D721Med (cell line): Measurements from ENCODE around the gene RAB19.

Experiments
- DNase-seq: peaks from one replicate; pipeline ENCODE4 v3.0.0; 2011; ENCODE audit warnings: low spot score; ENCODE audit not compliant: insufficient read length
- FAIRE-seq: peaks from 2 replicates; lab custom pipeline; 2011; peaks lifted over from hg19 to GRCh38; lab: Jason Lieb, UNC
- CTCF ChIP-seq: IDR thresholded peaks from 2 replicates; pipeline ENCODE4 v1.5.1; 2012; ENCODE audit warnings: mild to moderate bottlenecking, control low read depth; ENCODE audit not compliant: insufficient read depth; ENCODE audit errors: missing control alignments

Gene RAB19

GRCh38 chr7:140390466-140391190 is 13.2 kb upstream of the RAB19 start:
- FAIRE-seq (no peak), DNase-seq (no peak)
- TF ChIP-seq CTCF, result no peak

- DNase-seq (no peak), FAIRE-seq (no peak)
- TF ChIP-seq CTCF, result no peak
Observed at GRCh38 chr7:140391634-140392033, 12.2 kb upstream of the RAB19 start.

- FAIRE-seq, result no peak
- no peak for TF ChIP-seq CTCF
- DNase-seq, result no peak
Observed at GRCh38 chr7:140393756-140394306, 10.0 kb upstream of the RAB19 start.

- FAIRE-seq, result no peak
Observed at GRCh38 chr7:140397784-140398750, 5.8 kb upstream of the RAB19 start, which contains the start of gene SLC37A3. TSS of gene SLC37A3 (minus strand) at chr7:140398530. CDS start at chr7:140382526, 16,004 bp downstream.

GRCh38 chr7:140398821-140399220 is 5.0 kb upstream of the RAB19 start:
- DNase-seq (no peak), FAIRE-seq (no peak)
- TF ChIP-seq CTCF, result no peak

More at GRCh38 chr7:140397784-140398750, 5.8 kb upstream of the RAB19 start, which contains the start of gene SLC37A3:
- no peak for TF ChIP-seq CTCF
- peak; percentile 97 for DNase-seq

GRCh38 chr7:140400381-140400780 is 3.5 kb upstream of the RAB19 start:
- TF ChIP-seq CTCF, result no peak
- no peak for FAIRE-seq
- DNase-seq, result no peak
